Naive thymus-derived CD4-positive, alpha-beta T cell (primary cell): Measurements from ENCODE around the gene ADORA3. TPM values are rescaled to one million over a fixed set of nuclear protein-coding genes. Genes with fewer than 3 reads are reported as not detected.

Experiments
- ATAC-seq: fragments of 150-1000 bp; cut with Tn5 transposase; 2 replicates; pipeline ENCODE4 v1.10.0; 2021; ENCODE audit warnings: mild to moderate bottlenecking, moderate library complexity
- CTCF ChIA-PET: fragments of 350-600 bp; sonication (Branson Sonifier 250); formaldehyde crosslinking; loops from one replicate; lab custom pipeline; 2021; ENCODE audit warnings: antibody characterized with exemption; lab: Charles Lee
- POLR2A ChIA-PET: fragments of 350-600 bp; sonication (Branson Sonifier 250); formaldehyde crosslinking; loops from one replicate; lab custom pipeline; 2021; ENCODE audit warnings: antibody characterized with exemption, inconsistent platforms; lab: Charles Lee
- DNase-seq, 9 donors: peaks; one replicate each; pipeline versions ENCODE4 v3.0.0 to v3.0.0-alpha.2; 2020 to 2022; ENCODE audit warnings: mixed read lengths in 1 of 9
- H3K27ac ChIP-seq: one replicate; pipeline ENCODE4 v1.7.0; 2013; ENCODE audit warnings: mild to moderate bottlenecking, low read depth, low read length, moderate library complexity
- H3K27me3 ChIP-seq, 2 donors: one replicate each; pipeline ENCODE4 v1.7.0; 2013; ENCODE audit warnings: low read length in 2 of 2, mild to moderate bottlenecking in 2 of 2, moderate library complexity in 2 of 2; ENCODE audit not compliant: control insufficient read depth in 2 of 2, insufficient read depth in 2 of 2
- H3K36me3 ChIP-seq, 3 experiments: 1 replicate in 2 of 3; 2 replicates in 1 of 3; pipeline ENCODE4 v1.7.0; 2013; ENCODE audit warnings: low read length in 3 of 3, mild to moderate bottlenecking in 3 of 3, moderate library complexity in 1 of 3; ENCODE audit not compliant: insufficient read depth in 3 of 3, control insufficient read depth in 2 of 3
- H3K4me1 ChIP-seq, 2 donors: one replicate each; pipeline ENCODE4 v1.7.0; 2013; ENCODE audit warnings: low read length in 2 of 2, mild to moderate bottlenecking in 2 of 2, moderate library complexity in 1 of 2; ENCODE audit not compliant: control insufficient read depth in 2 of 2, insufficient read depth in 2 of 2
- H3K4me3 ChIP-seq: 2 replicates; pipeline ENCODE4 v1.7.0; 2013; ENCODE audit warnings: mild to moderate bottlenecking, low read length
- H3K9me3 ChIP-seq, 3 experiments: 1 replicate in 2 of 3; 2 replicates in 1 of 3; pipeline ENCODE4 v1.7.0; 2013; ENCODE audit warnings: low read length in 3 of 3; ENCODE audit not compliant: control insufficient read depth in 2 of 3
- H3K27ac Mint-ChIP-seq, 9 donors: one replicate each; pipeline ENCODE4 v1.8.0; 2020 to 2022; ENCODE audit warnings: mixed read lengths in 9 of 9, mild to moderate bottlenecking in 8 of 9, moderate library complexity in 5 of 9, inconsistent platforms in 2 of 9
- H3K27me3 Mint-ChIP-seq, 5 donors: one replicate each; pipeline ENCODE4 v1.8.0; 2021 to 2022; ENCODE audit warnings: mixed read lengths in 5 of 5, mild to moderate bottlenecking in 1 of 5
- H3K36me3 Mint-ChIP-seq, 5 donors: one replicate each; pipeline ENCODE4 v1.8.0; 2020 to 2022; ENCODE audit warnings: mixed read lengths in 5 of 5, mild to moderate bottlenecking in 3 of 5, inconsistent platforms in 1 of 5
- H3K4me1 Mint-ChIP-seq, 7 donors: one replicate each; pipeline ENCODE4 v1.8.0; 2020 to 2022; ENCODE audit warnings: mixed read lengths in 7 of 7, mild to moderate bottlenecking in 3 of 7, inconsistent platforms in 1 of 7
- H3K4me3 Mint-ChIP-seq, 10 donors: one replicate each; pipeline ENCODE4 v1.8.0; 2020 to 2022; ENCODE audit warnings: mild to moderate bottlenecking in 10 of 10, mixed read lengths in 10 of 10, moderate library complexity in 6 of 10, inconsistent platforms in 2 of 10
- H3K9me3 Mint-ChIP-seq, 11 donors: one replicate each; pipeline ENCODE4 v1.8.0; 2020 to 2022; ENCODE audit warnings: mixed read lengths in 11 of 11, mild to moderate bottlenecking in 4 of 11, inconsistent platforms in 1 of 11, moderate library complexity in 1 of 11
- intact Hi-C, 2 donors: fragments of 100-400 bp; cut with micrococcal nuclease; formaldehyde crosslinking; loops; one replicate each; pipeline ENCODE4 v1.15.1; 2023
- polyA plus RNA-seq, 2 donors: library from polyadenylated mRNA; unstranded; fragments of 300-500 nt; fragmentation: Illumina TruSeq; gene quantifications; one replicate each; pipeline ENCODE4 v1.2.3, GENCODE V29; 2021
- total RNA-seq, 6 experiments: library from RNA in 5 of 6; stranded (reverse) in 5 of 6; gene quantifications; 1 replicate in 5 of 6; 2 replicates in 1 of 6; pipeline ENCODE4 v1.2.3 and lab custom pipeline; 2021 to 2026

Gene ADORA3
- total and polyA plus RNA-seq, 7 experiments from 2014 or later, result 0.66 to 1.6 (median 1.0) TPM; not detected in 4

GRCh38 chr1:111541721-111542120, 38.3 kb upstream of the ADORA3 start:
- Mint-ChIP-seq H3K27me3 (peaks cover 0 to 36% (median 0%) of the 10 kb centered on the region in 5 donors), H3K9me3 (peaks cover 0 to 14% (median 0%) of the 10 kb centered on the region in 11 donors), H3K4me1 (peaks cover 0 to 11% (median 4%) of the 10 kb centered on the region in 7 donors), H3K27ac (no peak overlapping the region), H3K4me3 (no peak overlapping the region), H3K36me3 (peaks cover 0 to 6% (median 4%) of the 10 kb centered on the region in 5 donors)
- Histone ChIP-seq H3K27me3 (no peaks in the 10 kb centered on the region), H3K4me1 (no peaks in the 10 kb centered on the region), H3K27ac (no peak overlapping the region), H3K9me3 (no peaks in the 10 kb centered on the region), H3K4me3 (no peak overlapping the region), H3K36me3 (no peaks in the 10 kb centered on the region)
- intact Hi-C loops, result no loop called here
- ChIA-PET CTCF (no interaction called here), POLR2A (no interaction called here)
- no peak for ATAC-seq
- no peak for DNase-seq

DNA sequence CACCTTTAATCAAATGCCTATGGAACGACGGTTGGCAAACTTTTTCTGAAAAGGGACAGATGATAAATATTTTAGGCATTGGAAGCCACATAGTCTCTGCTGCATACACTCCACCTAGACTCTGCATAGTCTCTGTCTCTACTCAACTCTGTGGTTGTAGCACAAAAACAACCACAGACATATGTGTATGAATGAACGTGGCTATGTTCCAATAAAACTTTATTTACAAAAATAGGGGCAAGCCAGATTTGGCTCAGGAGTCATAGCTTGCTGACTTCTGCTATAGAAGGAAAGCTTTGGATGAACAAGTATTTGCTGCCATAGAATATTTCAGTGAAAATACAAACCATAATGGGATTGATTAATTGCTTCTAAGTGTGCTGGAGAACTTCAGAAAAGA, 37.5 kb upstream of the ADORA3 start:
- H3K27ac ChIP-seq, result no peak overlapping the region
- H3K36me3 ChIP-seq, result no peaks in the 10 kb centered on the region
- Mint-ChIP-seq H3K4me3 (no peak overlapping the region), H3K27me3 (peaks cover 0 to 29% (median 0%) of the 10 kb centered on the region in 5 donors), H3K36me3 (peaks cover 0 to 4% (median 4%) of the 10 kb centered on the region in 5 donors), H3K27ac (no peak overlapping the region), H3K9me3 (peaks cover 0 to 12% (median 0%) of the 10 kb centered on the region in 11 donors), H3K4me1 (peaks cover 0 to 11% (median 4%) of the 10 kb centered on the region in 7 donors)
- H3K27me3 ChIP-seq, result no peaks in the 10 kb centered on the region
- intact Hi-C loops, result no loop called here
- ChIA-PET CTCF (no interaction called here), POLR2A (no interaction called here)
- H3K4me3 ChIP-seq, result no peak overlapping the region
- H3K9me3 ChIP-seq, result no peaks in the 10 kb centered on the region
- DNase-seq (no peak), ATAC-seq (no peak)
- H3K4me1 ChIP-seq, result no peaks in the 10 kb centered on the region

DNA sequence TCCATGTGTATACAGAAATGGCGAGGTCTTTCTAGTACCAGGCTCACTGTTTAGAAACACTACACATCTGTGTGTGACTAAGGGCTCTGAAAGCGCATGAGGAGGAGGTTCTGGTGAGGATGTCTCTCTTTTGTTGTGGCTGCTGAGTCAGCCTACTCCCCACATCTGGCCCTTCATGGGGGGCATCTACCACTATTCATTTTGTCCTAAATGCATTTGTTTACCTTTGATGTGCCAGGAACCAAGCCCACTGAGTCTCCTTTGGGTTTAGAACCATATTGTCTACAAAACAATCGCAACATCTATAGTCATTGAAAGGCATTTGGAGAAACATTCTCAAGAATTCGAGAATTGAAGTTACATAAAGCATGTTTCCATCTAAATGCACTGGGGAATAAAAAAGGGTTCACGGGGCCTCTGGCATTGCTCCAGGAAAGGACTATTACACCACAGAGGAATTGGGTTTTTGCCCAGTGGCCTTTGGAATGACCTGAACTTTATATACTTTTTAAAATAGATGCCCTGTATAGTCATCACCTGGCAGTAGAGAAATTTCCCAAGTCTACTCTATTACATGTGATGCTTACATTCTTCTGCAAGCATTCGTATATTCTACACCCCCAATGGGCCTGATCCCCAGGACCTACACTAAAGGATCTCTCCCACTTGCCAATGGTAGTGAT, 35.1 kb upstream of the ADORA3 start:
- Histone ChIP-seq H3K4me3 (no peak overlapping the region), H3K27me3 (no peaks in the 10 kb centered on the region), H3K27ac (no peak overlapping the region), H3K9me3 (no peaks in the 10 kb centered on the region), H3K36me3 (no peaks in the 10 kb centered on the region), H3K4me1 (no peaks in the 10 kb centered on the region)
- Mint-ChIP-seq H3K36me3 (peaks cover 0 to 4% (median 0%) of the 10 kb centered on the region in 5 donors), H3K27me3 (peaks cover 0 to 22% (median 0%) of the 10 kb centered on the region in 5 donors), H3K4me1 (peaks cover 0 to 11% (median 4%) of the 10 kb centered on the region in 7 donors), H3K4me3 (no peak overlapping the region), H3K9me3 (peaks cover 0 to 5% (median 0%) of the 10 kb centered on the region in 11 donors), H3K27ac (no peak overlapping the region)
- DNase-seq (peak in 1 of 9 donors; percentile 28), ATAC-seq (no peak)
- CTCF ChIA-PET, result no interaction called here
- intact Hi-C loops, result no loop called here
- POLR2A ChIA-PET, result no interaction called here

DNA sequence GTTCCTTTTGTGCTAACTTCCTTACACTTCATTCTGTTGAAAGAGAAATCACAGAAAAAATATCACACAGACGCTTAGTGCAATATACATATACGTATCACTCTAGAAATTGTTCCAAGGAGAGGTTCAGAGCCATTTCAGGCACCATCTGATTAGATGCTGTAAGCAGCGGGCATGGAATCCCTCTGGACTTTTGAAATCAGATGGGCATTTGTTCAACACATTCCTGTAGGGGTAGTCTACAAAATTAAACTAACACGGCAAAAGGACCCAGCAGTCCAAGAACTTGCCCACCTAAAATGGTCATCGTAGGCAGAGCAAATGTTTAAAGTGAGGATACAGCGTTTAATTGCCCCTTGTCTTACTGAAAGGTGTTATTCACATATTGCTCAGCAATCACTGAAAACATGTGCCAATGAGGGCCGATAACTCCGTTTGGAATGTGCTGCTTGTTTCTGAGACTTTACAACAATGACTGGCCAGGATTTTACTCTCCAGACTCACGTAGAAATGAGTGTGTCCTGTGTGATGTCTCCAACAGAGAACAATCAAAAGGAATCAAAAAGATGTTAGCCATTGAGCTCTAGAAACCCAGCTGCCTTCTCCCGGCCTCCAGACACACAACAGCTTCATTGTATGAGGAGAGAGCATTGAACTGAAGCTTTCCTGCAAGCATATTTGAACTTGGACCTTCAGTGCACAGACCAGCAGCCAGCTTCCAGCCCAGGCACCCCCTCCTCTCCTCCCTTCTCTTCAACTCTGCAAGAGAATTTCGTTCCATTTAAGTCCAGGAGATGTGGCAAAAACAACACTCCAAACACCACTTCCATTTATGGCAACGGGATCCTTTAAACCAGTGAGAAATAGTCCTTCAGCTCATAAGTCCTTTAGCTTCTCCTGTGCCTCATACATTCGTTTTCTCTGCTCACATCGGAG, 32.1 kb upstream of the ADORA3 start:
- DNase-seq (no peak), ATAC-seq (no peak)
- Mint-ChIP-seq H3K36me3 (peaks cover 0 to 6% (median 0%) of the 10 kb centered on the region in 5 donors), H3K4me3 (no peak overlapping the region), H3K27me3 (peaks cover 0 to 12% (median 0%) of the 10 kb centered on the region in 5 donors), H3K9me3 (peaks cover 0 to 4% (median under 1%) of the 10 kb centered on the region in 11 donors), H3K27ac (no peak overlapping the region), H3K4me1 (peaks cover 0 to 11% (median 0%) of the 10 kb centered on the region in 7 donors)
- Histone ChIP-seq H3K4me1 (no peaks in the 10 kb centered on the region), H3K36me3 (no peaks in the 10 kb centered on the region), H3K9me3 (no peaks in the 10 kb centered on the region), H3K27me3 (no peaks in the 10 kb centered on the region), H3K27ac (no peak overlapping the region), H3K4me3 (no peak overlapping the region)
- intact Hi-C loops, result no loop called here
- POLR2A ChIA-PET, result no interaction called here
- CTCF ChIA-PET, result interaction anchor here (0.6 to 2.2 kb wide), 3 partner anchors 19 to 1413 kb away, joined by 3 to 6 read pairs (median 5); no protein-coding TSS in a partner anchor

DNA sequence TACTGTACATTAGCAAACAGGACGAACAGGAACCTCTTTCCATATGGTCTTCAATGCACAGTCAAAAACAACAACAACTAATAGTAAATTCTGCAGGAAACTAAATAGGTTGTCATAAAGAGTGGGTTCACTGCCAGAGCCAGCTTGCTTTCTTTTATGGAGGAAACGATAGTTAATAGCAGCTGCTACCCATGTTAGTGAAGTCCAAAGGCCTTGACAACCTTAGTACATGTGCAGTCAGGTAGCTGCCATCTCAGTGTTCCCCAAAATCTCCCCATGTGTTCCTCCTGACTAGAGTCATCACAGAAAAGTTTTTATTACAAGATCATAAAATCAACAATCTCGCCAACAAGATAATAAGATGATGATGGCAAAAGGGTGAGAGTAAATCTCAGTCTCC, 16.6 kb upstream of the ADORA3 start:
- Histone ChIP-seq H3K27ac (no peak overlapping the region), H3K27me3 (no peaks in the 10 kb centered on the region), H3K4me3 (no peak overlapping the region), H3K36me3 (no peaks in the 10 kb centered on the region), H3K4me1 (peaks cover 21 to 25% of the 10 kb centered on the region in 2 donors), H3K9me3 (no peaks in the 10 kb centered on the region)
- POLR2A ChIA-PET, result no interaction called here
- no peak for ATAC-seq
- Mint-ChIP-seq H3K27ac (peak overlapping the region in 1 of 9 donors; percentile 34), H3K27me3 (peaks cover 0 to 13% (median 0%) of the 10 kb centered on the region in 5 donors), H3K4me1 (peaks cover 21 to 35% (median 30%) of the 10 kb centered on the region in 7 donors), H3K9me3 (peaks cover 0 to 3% (median 0%) of the 10 kb centered on the region in 11 donors), H3K4me3 (no peak overlapping the region), H3K36me3 (peaks cover 0 to 3% (median 0%) of the 10 kb centered on the region in 5 donors)
- intact Hi-C loops, result no loop called here
- DNase-seq, result no peak
- CTCF ChIA-PET, result no interaction called here

GRCh38 chr1:111517469-111518225, 14.2 kb upstream of the ADORA3 start:
- intact Hi-C loops, result loop anchor here in 1 of 2 donors (5.0 kb wide), 1 partner anchor 40 kb away; no protein-coding TSS in a partner anchor
- ATAC-seq (peak; percentile 12), DNase-seq (peak in 7 of 9 donors; percentile 22 to 52 (median 43))
- no peaks in the 10 kb centered on the region for H3K9me3 Mint-ChIP-seq
- H3K27ac ChIP-seq, result no peak overlapping the region
- H3K27me3 Mint-ChIP-seq, result peaks cover 0 to 10% (median 0%) of the 10 kb centered on the region in 5 donors
- peaks cover 27 to 42% (median 38%) of the 10 kb centered on the region in 7 donors for H3K4me1 Mint-ChIP-seq
- peak overlapping the region; percentile 8 to 85 (median 66) for H3K4me3 Mint-ChIP-seq
- ChIA-PET POLR2A (interaction anchor here (0.6 to 3.2 kb wide), 7 partner anchors 10 to 237 kb away, joined by 3 to 18 read pairs (median 4); partner anchors contain the start of genes ADORA3 and TMIGD3), CTCF (interaction anchor here (1.0 to 2.7 kb wide), 6 partner anchors 9 to 198 kb away, joined by 3 to 25 read pairs (median 4); no protein-coding TSS in a partner anchor)
- no peak overlapping the region for H3K4me3 ChIP-seq
- no peaks in the 10 kb centered on the region for H3K36me3 Mint-ChIP-seq
- H3K27me3 ChIP-seq, result no peaks in the 10 kb centered on the region
- H3K9me3 ChIP-seq, result no peaks in the 10 kb centered on the region
- peaks cover 22 to 28% of the 10 kb centered on the region in 2 donors for H3K4me1 ChIP-seq
- peak overlapping the region in 7 of 9 donors; percentile 0 to 87 (median 42) for H3K27ac Mint-ChIP-seq
- no peaks in the 10 kb centered on the region for H3K36me3 ChIP-seq
